Measurements from ENCODE around the gene THSD1. TPM values are rescaled to one million over a fixed set of nuclear protein-coding genes. Genes with fewer than 3 reads are reported as not detected.

Gene THSD1
- total RNA-seq, 5 donors from 2014 or later (not counting 1 experiment from before 2014, with no cell fraction given): 0.26 to 0.63 (median 0.47) TPM

DNA sequence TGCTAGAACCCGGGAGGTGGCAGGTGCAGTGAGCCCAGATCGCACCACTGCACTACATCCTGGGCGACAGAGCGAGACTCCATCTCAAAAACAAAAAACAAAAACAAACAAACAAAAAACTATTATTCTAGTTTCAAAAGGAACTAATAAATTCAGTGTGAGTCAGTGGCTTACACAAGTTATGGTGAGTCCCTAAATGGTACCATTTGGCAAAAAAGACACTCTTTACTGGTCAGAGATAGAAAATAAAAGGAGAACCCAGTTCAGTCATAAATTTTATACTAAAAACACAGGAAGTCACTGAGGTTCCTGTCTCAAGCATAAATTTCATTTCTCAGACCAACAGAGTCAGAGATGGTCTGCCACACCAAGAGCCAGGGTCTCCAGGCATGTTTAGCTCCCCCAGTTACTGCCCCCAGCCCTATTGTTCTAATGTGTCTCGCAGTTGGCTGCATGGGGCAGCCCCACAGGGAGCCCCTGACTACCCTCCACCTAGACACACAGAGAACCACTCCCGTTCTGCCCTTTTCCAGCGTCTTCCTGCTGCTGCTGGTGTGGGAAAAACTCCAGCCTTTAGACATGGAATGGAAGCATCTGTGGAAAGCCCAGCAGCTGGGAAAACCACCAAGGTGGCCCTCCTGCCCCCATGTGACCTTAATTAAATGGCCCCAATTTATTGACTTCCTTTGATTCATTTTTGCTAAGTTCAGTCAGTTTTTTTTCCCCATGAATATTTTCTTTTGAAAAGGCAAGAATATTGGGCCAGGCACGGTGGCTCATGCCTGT is 12.2 kb downstream of the THSD1 start:
- H3K4me3 Mint-ChIP-seq: no peak overlapping the region
- peaks cover 7% of the 10 kb centered on the region for H3K36me3 Mint-ChIP-seq

DNA sequence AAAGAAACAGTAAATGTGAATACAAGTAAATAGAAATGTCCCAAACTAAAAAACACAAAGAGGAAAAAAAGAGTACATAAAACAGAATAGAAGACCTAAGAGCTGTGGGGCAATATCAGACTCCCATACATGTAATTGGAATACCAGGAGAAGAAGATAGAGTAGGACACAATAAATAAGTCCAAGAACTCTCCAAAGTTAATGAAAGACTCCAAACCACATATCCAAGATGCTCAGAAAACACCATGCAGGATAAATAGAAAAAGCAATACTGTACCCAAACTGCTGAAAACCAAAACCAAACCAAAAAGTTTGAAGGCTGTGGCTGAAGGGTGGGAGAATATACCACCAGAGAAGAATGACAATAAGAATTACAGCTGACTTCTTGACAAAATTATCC is 18.3 kb downstream of the THSD1 start:
- peaks cover 4% of the 10 kb centered on the region for H3K36me3 Mint-ChIP-seq
- DNase-seq (no peak), ATAC-seq (replicated peaks in 1 of 4) (no peak)
- H3K9me3 Mint-ChIP-seq: peaks cover 0 to 8% (median 0%) of the 10 kb centered on the region in 3 donors
- H3K27me3 Mint-ChIP-seq: no peaks in the 10 kb centered on the region
- Histone ChIP-seq H3K4me1 (ENCODE audit: control insufficient read depth in 1 of 2, extremely low read depth in 1 of 2, insufficient read depth in 2 of 2, low read length in 2 of 2) (no peaks in the 10 kb centered on the region), H3K36me3 (ENCODE audit: control insufficient read depth in 2 of 2, extremely low read depth in 1 of 2, insufficient read depth in 1 of 2, low read length in 1 of 2) (no peaks in the 10 kb centered on the region), H3K27me3 (replicated peaks in 1 of 2; ENCODE audit: control insufficient read depth in 2 of 2, extremely low read depth in 1 of 2, insufficient read depth in 2 of 2, low read length in 1 of 2) (no peaks in the 10 kb centered on the region), H3K27ac (ENCODE audit: low read length) (no peak overlapping the region), H3K4me3 (ENCODE audit: control insufficient read depth in 1 of 2, extremely low read depth in 1 of 2, low read length in 1 of 2) (no peak overlapping the region), H3K9me3 (no peaks in the 10 kb centered on the region)
- H3K27ac Mint-ChIP-seq: no peak overlapping the region
- no peak overlapping the region for H3K4me3 Mint-ChIP-seq
- CTCF ChIA-PET: no interaction called here
- H3K4me1 Mint-ChIP-seq: no peaks in the 10 kb centered on the region
- POLR2A ChIA-PET: no interaction called here

More for the DNA sequence above, 12.2 kb downstream of the THSD1 start:
- WGBS (ENCODE audit: insufficient coverage): 80% methylated on average over 1 of the region's 8 CpGs
- H3K27me3 ChIP-seq (replicated peaks in 1 of 2; ENCODE audit: control insufficient read depth in 2 of 2, extremely low read depth in 1 of 2, insufficient read depth in 2 of 2, low read length in 1 of 2): peaks cover 0 to 8% of the 10 kb centered on the region in 2 experiments
- ChIA-PET POLR2A (no interaction called here), CTCF (no interaction called here)
- DNase-seq (no peak), ATAC-seq (replicated peaks in 1 of 4) (no peak)
- H3K27ac ChIP-seq (ENCODE audit: low read length): no peak overlapping the region
- H3K4me1 ChIP-seq (ENCODE audit: control insufficient read depth in 1 of 2, extremely low read depth in 1 of 2, insufficient read depth in 2 of 2, low read length in 2 of 2): no peaks in the 10 kb centered on the region
- no peaks in the 10 kb centered on the region for H3K9me3 Mint-ChIP-seq
- no peak overlapping the region for H3K4me3 ChIP-seq (ENCODE audit: control insufficient read depth in 1 of 2, extremely low read depth in 1 of 2, low read length in 1 of 2)
- H3K27me3 Mint-ChIP-seq: peaks cover 0 to 10% of the 10 kb centered on the region in 2 donors
- no peaks in the 10 kb centered on the region for H3K9me3 ChIP-seq
- H3K36me3 ChIP-seq (ENCODE audit: control insufficient read depth in 2 of 2, extremely low read depth in 1 of 2, insufficient read depth in 1 of 2, low read length in 1 of 2): no peaks in the 10 kb centered on the region
- no peak overlapping the region for H3K27ac Mint-ChIP-seq
- H3K4me1 Mint-ChIP-seq: no peaks in the 10 kb centered on the region

DNA sequence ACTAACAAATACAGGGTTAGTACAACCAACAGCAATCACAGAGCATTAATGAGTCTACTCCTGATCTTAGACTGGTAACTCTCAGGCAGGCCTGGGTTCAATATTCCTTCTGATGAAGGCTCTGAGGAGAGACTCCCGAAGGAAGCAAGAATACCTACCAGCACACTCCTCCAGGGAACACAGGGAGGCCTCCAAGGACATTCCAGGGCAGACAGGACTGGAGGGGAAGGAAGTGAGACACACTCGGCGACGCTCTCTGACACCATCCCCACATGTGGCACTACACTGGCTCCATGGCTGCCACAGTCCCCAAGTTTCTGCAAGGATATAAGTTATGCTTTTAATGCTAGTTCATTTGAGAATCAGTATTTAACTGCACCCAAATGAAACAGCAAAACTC is 20.1 kb downstream of the THSD1 start:
- H3K4me1 Mint-ChIP-seq: no peaks in the 10 kb centered on the region
- ChIA-PET POLR2A (no interaction called here), CTCF (no interaction called here)
- ATAC-seq (replicated peaks in 1 of 4) (no peak), DNase-seq (no peak)
- no peaks in the 10 kb centered on the region for H3K36me3 ChIP-seq (ENCODE audit: control insufficient read depth in 2 of 2, extremely low read depth in 1 of 2, insufficient read depth in 1 of 2, low read length in 1 of 2)
- no peak overlapping the region for H3K4me3 ChIP-seq (ENCODE audit: control insufficient read depth in 1 of 2, extremely low read depth in 1 of 2, low read length in 1 of 2)
- no peak overlapping the region for H3K27ac ChIP-seq (ENCODE audit: low read length)
- no peaks in the 10 kb centered on the region for H3K27me3 Mint-ChIP-seq
- H3K9me3 ChIP-seq: no peaks in the 10 kb centered on the region
- no peak overlapping the region for H3K27ac Mint-ChIP-seq
- peaks cover 4% of the 10 kb centered on the region for H3K36me3 Mint-ChIP-seq
- no peaks in the 10 kb centered on the region for H3K4me1 ChIP-seq (ENCODE audit: control insufficient read depth in 1 of 2, extremely low read depth in 1 of 2, insufficient read depth in 2 of 2, low read length in 2 of 2)
- WGBS (ENCODE audit: insufficient coverage): no CpG with 5 or more reads among the region's 4 CpGs
- H3K9me3 Mint-ChIP-seq: peaks cover 0 to 8% (median 0%) of the 10 kb centered on the region in 3 donors
- H3K4me3 Mint-ChIP-seq: no peak overlapping the region
- H3K27me3 ChIP-seq (replicated peaks in 1 of 2; ENCODE audit: control insufficient read depth in 2 of 2, extremely low read depth in 1 of 2, insufficient read depth in 2 of 2, low read length in 1 of 2): no peaks in the 10 kb centered on the region

DNA sequence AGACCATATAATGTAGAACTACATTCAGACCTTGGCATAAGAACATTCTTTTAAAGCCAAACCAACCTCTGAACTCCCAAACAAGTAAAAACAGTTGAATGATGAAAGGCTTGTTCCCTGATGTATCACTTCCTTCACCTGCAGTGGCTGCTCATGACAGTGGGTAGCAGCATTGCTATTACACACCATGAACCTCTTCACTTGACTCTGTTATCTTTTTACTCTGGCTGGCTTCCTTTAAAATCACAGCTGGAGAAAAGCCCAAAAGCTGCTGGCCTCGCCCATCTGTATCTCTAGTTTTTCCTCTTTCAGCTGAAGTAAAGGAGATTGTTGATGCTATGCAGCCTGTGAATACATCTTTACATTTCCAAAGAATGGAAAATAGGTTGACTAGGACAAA is 22.6 kb downstream of the THSD1 start:
- Mint-ChIP-seq H3K27me3 (no peaks in the 10 kb centered on the region), H3K4me3 (no peak overlapping the region), H3K4me1 (no peaks in the 10 kb centered on the region), H3K9me3 (peaks cover 0 to 8% (median 0%) of the 10 kb centered on the region in 3 donors), H3K27ac (no peak overlapping the region), H3K36me3 (peaks cover 7% of the 10 kb centered on the region)
- no peak for DNase-seq
- no peak for ATAC-seq (replicated peaks in 1 of 4)
- Histone ChIP-seq H3K4me1 (ENCODE audit: control insufficient read depth in 1 of 2, extremely low read depth in 1 of 2, insufficient read depth in 2 of 2, low read length in 2 of 2) (no peaks in the 10 kb centered on the region), H3K27me3 (replicated peaks in 1 of 2; ENCODE audit: control insufficient read depth in 2 of 2, extremely low read depth in 1 of 2, insufficient read depth in 2 of 2, low read length in 1 of 2) (no peaks in the 10 kb centered on the region), H3K27ac (ENCODE audit: low read length) (no peak overlapping the region), H3K36me3 (ENCODE audit: control insufficient read depth in 2 of 2, extremely low read depth in 1 of 2, insufficient read depth in 1 of 2, low read length in 1 of 2) (peaks cover 0 to 2% of the 10 kb centered on the region in 2 donors), H3K4me3 (ENCODE audit: control insufficient read depth in 1 of 2, extremely low read depth in 1 of 2, low read length in 1 of 2) (no peak overlapping the region), H3K9me3 (no peaks in the 10 kb centered on the region)
- CTCF ChIA-PET: no interaction called here
- POLR2A ChIA-PET: no interaction called here
- no CpG with 5 or more reads among the region's 1 CpG for WGBS (ENCODE audit: insufficient coverage)

DNA sequence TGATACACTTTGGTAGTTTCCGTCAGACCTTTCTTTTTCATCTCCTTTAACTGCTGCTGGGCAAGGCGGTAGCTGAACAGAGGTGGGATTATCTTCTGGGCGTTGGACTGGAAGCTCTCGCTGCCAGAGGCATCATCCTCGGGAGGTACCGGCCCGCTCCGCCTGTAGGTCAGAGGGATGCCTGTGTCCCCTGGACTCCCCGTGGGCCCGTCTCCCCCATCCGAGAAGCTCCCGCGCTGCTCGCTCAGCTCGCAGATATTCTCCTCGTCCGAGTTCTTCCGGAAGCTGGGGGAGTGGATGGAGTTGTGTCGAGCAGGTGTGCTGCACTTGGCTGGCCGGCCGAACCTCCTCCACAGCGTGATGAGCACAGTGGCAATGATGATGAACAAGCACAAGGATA is 27.7 kb downstream of the THSD1 start:
- H3K9me3 ChIP-seq: no peaks in the 10 kb centered on the region
- Mint-ChIP-seq H3K9me3 (no peaks in the 10 kb centered on the region), H3K4me1 (no peaks in the 10 kb centered on the region), H3K27me3 (no peaks in the 10 kb centered on the region), H3K4me3 (no peak overlapping the region), H3K27ac (no peak overlapping the region), H3K36me3 (peaks cover 4% of the 10 kb centered on the region)
- no peak for DNase-seq
- H3K36me3 ChIP-seq (ENCODE audit: control insufficient read depth in 2 of 2, extremely low read depth in 1 of 2, insufficient read depth in 1 of 2, low read length in 1 of 2): peaks cover 0 to 7% of the 10 kb centered on the region in 2 donors
- H3K4me1 ChIP-seq (ENCODE audit: control insufficient read depth in 1 of 2, extremely low read depth in 1 of 2, insufficient read depth in 2 of 2, low read length in 2 of 2): no peaks in the 10 kb centered on the region
- no peak overlapping the region for H3K27ac ChIP-seq (ENCODE audit: low read length)
- CTCF ChIA-PET: no interaction called here
- POLR2A ChIA-PET: no interaction called here
- WGBS (ENCODE audit: insufficient coverage): 95% methylated on average over 22 of the region's 22 CpGs
- ATAC-seq (replicated peaks in 1 of 4): no peak
- no peaks in the 10 kb centered on the region for H3K27me3 ChIP-seq (replicated peaks in 1 of 2; ENCODE audit: control insufficient read depth in 2 of 2, extremely low read depth in 1 of 2, insufficient read depth in 2 of 2, low read length in 1 of 2)
- H3K4me3 ChIP-seq (ENCODE audit: control insufficient read depth in 1 of 2, extremely low read depth in 1 of 2, low read length in 1 of 2): no peak overlapping the region

DNA sequence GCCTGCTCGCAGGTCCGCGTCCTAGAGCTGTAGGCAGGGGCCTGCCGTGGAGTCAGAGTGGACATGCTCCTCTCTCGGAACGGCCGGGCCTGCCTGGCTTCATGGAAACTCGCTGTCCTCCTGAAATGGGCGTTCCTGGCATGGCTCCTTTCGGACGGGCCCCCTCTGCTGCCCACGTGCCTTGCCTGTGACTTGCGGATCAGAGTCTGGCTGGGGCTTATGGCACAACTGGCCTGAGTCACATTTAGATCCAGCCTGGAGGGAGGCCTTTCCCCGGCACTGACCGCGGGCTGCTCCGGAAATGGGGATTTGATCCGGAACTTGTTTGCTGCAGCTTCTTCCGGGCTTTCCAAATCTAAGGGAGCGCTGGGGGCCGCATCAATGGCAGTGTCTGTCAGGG is 28.1 kb downstream of the THSD1 start:
- WGBS (ENCODE audit: insufficient coverage): 97% methylated on average over 21 of the region's 21 CpGs
- Mint-ChIP-seq H3K27me3 (no peaks in the 10 kb centered on the region), H3K36me3 (peaks cover 4% of the 10 kb centered on the region), H3K9me3 (no peaks in the 10 kb centered on the region), H3K27ac (no peak overlapping the region), H3K4me1 (no peaks in the 10 kb centered on the region), H3K4me3 (no peak overlapping the region)
- Histone ChIP-seq H3K4me3 (ENCODE audit: control insufficient read depth in 1 of 2, extremely low read depth in 1 of 2, low read length in 1 of 2) (no peak overlapping the region), H3K27ac (ENCODE audit: low read length) (no peak overlapping the region), H3K36me3 (ENCODE audit: control insufficient read depth in 2 of 2, extremely low read depth in 1 of 2, insufficient read depth in 1 of 2, low read length in 1 of 2) (peaks cover 0 to 7% of the 10 kb centered on the region in 2 donors), H3K9me3 (no peaks in the 10 kb centered on the region), H3K27me3 (replicated peaks in 1 of 2; ENCODE audit: control insufficient read depth in 2 of 2, extremely low read depth in 1 of 2, insufficient read depth in 2 of 2, low read length in 1 of 2) (no peaks in the 10 kb centered on the region), H3K4me1 (ENCODE audit: control insufficient read depth in 1 of 2, extremely low read depth in 1 of 2, insufficient read depth in 2 of 2, low read length in 2 of 2) (no peaks in the 10 kb centered on the region)
- CTCF ChIA-PET: interaction anchor here in 1 of 2 donors (0.5 kb wide), 1 partner anchor 8 kb away, joined by 3 read pairs; no protein-coding TSS in a partner anchor
- POLR2A ChIA-PET: no interaction called here
- DNase-seq (no peak), ATAC-seq (replicated peaks in 1 of 4) (no peak)

All from T-cell (primary cell).